Measurements from ENCODE around the gene STXBP4.

STXBP4 gene

GRCh38 chr17:55159251-55159650 is 190.7 kb downstream of the STXBP4 start:
- no peaks in the 10 kb centered on the region for H3K9me3 ChIP-seq (ENCODE audit: low read length)
- H3K36me3 ChIP-seq (ENCODE audit: insufficient read depth, low read length): peaks cover 2% of the 10 kb centered on the region
- H3K27me3 ChIP-seq (ENCODE audit: insufficient read depth, low read length): no peaks in the 10 kb centered on the region
- no peak overlapping the region for H3K4me3 ChIP-seq (ENCODE audit: low read length)
- H3K4me1 ChIP-seq (ENCODE audit: insufficient read depth, low read length): peaks cover 4% of the 10 kb centered on the region
- H2AFZ ChIP-seq (ENCODE audit: low read depth, low read length): no peak overlapping the region

- Histone ChIP-seq H3K4me3 (ENCODE audit: low read length) (no peak overlapping the region), H3K4me1 (ENCODE audit: insufficient read depth, low read length) (peaks cover 4% of the 10 kb centered on the region), H3K36me3 (ENCODE audit: insufficient read depth, low read length) (peaks cover 2% of the 10 kb centered on the region)
Observed at GRCh38 chr17:55160501-55160900, 191.9 kb downstream of the STXBP4 start.

GRCh38 chr17:55161935-55162555 is 193.5 kb downstream of the STXBP4 start:
- H3K27me3 ChIP-seq (ENCODE audit: insufficient read depth, low read length): no peaks in the 10 kb centered on the region
- no peak overlapping the region for H3K4me3 ChIP-seq (ENCODE audit: low read length)
- peaks cover 4% of the 10 kb centered on the region for H3K4me1 ChIP-seq (ENCODE audit: insufficient read depth, low read length)

More at GRCh38 chr17:55160501-55160900, 191.9 kb downstream of the STXBP4 start:
- Histone ChIP-seq H3K27me3 (ENCODE audit: insufficient read depth, low read length) (no peaks in the 10 kb centered on the region), H2AFZ (ENCODE audit: low read depth, low read length) (no peak overlapping the region), H3K9me3 (ENCODE audit: low read length) (no peaks in the 10 kb centered on the region)

GRCh38 chr17:55162556-55162946 is 194.0 kb downstream of the STXBP4 start:
- no peaks in the 10 kb centered on the region for H3K27me3 ChIP-seq (ENCODE audit: insufficient read depth, low read length)
- peaks cover 2% of the 10 kb centered on the region for H3K36me3 ChIP-seq (ENCODE audit: insufficient read depth, low read length)
- H3K9me3 ChIP-seq (ENCODE audit: low read length): no peaks in the 10 kb centered on the region
- H3K4me3 ChIP-seq (ENCODE audit: low read length): no peak overlapping the region
- peaks cover 4% of the 10 kb centered on the region for H3K4me1 ChIP-seq (ENCODE audit: insufficient read depth, low read length)
- H2AFZ ChIP-seq (ENCODE audit: low read depth, low read length): no peak overlapping the region

More at GRCh38 chr17:55161935-55162555, 193.5 kb downstream of the STXBP4 start:
- Histone ChIP-seq H3K9me3 (ENCODE audit: low read length) (no peaks in the 10 kb centered on the region), H3K36me3 (ENCODE audit: insufficient read depth, low read length) (peaks cover 2% of the 10 kb centered on the region), H2AFZ (ENCODE audit: low read depth, low read length) (no peak overlapping the region)

GRCh38 chr17:55163408-55163807 is 194.8 kb downstream of the STXBP4 start:
- Histone ChIP-seq H3K9me3 (ENCODE audit: low read length) (no peaks in the 10 kb centered on the region), H2AFZ (ENCODE audit: low read depth, low read length) (no peak overlapping the region), H3K27me3 (ENCODE audit: insufficient read depth, low read length) (no peaks in the 10 kb centered on the region), H3K36me3 (ENCODE audit: insufficient read depth, low read length) (peaks cover 2% of the 10 kb centered on the region), H3K4me1 (ENCODE audit: insufficient read depth, low read length) (peaks cover 4% of the 10 kb centered on the region), H3K4me3 (ENCODE audit: low read length) (no peak overlapping the region)

GRCh38 chr17:55166506-55166905 is 197.9 kb downstream of the STXBP4 start:
- H3K4me1 ChIP-seq (ENCODE audit: insufficient read depth, low read length): no peaks in the 10 kb centered on the region
- peaks cover 2% of the 10 kb centered on the region for H3K36me3 ChIP-seq (ENCODE audit: insufficient read depth, low read length)
- no peak overlapping the region for H2AFZ ChIP-seq (ENCODE audit: low read depth, low read length)
- H3K27me3 ChIP-seq (ENCODE audit: insufficient read depth, low read length): no peaks in the 10 kb centered on the region
- H3K9me3 ChIP-seq (ENCODE audit: low read length): no peaks in the 10 kb centered on the region
- H3K4me3 ChIP-seq (ENCODE audit: low read length): no peak overlapping the region

GRCh38 chr17:55167024-55167725 is 198.6 kb downstream of the STXBP4 start:
- no peaks in the 10 kb centered on the region for H3K27me3 ChIP-seq (ENCODE audit: insufficient read depth, low read length)

GRCh38 chr17:55168958-55169687 is 200.6 kb downstream of the STXBP4 start:
- no peaks in the 10 kb centered on the region for H3K36me3 ChIP-seq (ENCODE audit: insufficient read depth, low read length)
- H3K9me3 ChIP-seq (ENCODE audit: low read length): peaks cover 5% of the 10 kb centered on the region
- no peaks in the 10 kb centered on the region for H3K4me1 ChIP-seq (ENCODE audit: insufficient read depth, low read length)
- H3K4me3 ChIP-seq (ENCODE audit: low read length): no peak overlapping the region
- H3K27me3 ChIP-seq (ENCODE audit: insufficient read depth, low read length): no peaks in the 10 kb centered on the region
- no peak overlapping the region for H2AFZ ChIP-seq (ENCODE audit: low read depth, low read length)

More at GRCh38 chr17:55167024-55167725, 198.6 kb downstream of the STXBP4 start:
- H3K9me3 ChIP-seq (ENCODE audit: low read length): no peaks in the 10 kb centered on the region
- no peak overlapping the region for H2AFZ ChIP-seq (ENCODE audit: low read depth, low read length)
- H3K4me1 ChIP-seq (ENCODE audit: insufficient read depth, low read length): no peaks in the 10 kb centered on the region
- peaks cover 1% of the 10 kb centered on the region for H3K36me3 ChIP-seq (ENCODE audit: insufficient read depth, low read length)
- no peak overlapping the region for H3K4me3 ChIP-seq (ENCODE audit: low read length)

- Histone ChIP-seq H3K4me3 (ENCODE audit: low read length) (no peak overlapping the region), H3K9me3 (ENCODE audit: low read length) (peaks cover 7% of the 10 kb centered on the region), H3K27me3 (ENCODE audit: insufficient read depth, low read length) (no peaks in the 10 kb centered on the region), H2AFZ (ENCODE audit: low read depth, low read length) (no peak overlapping the region), H3K36me3 (ENCODE audit: insufficient read depth, low read length) (no peaks in the 10 kb centered on the region), H3K4me1 (ENCODE audit: insufficient read depth, low read length) (no peaks in the 10 kb centered on the region)
Observed at GRCh38 chr17:55171634-55172328, 203.2 kb downstream of the STXBP4 start.

- Histone ChIP-seq H3K9me3 (ENCODE audit: low read length) (peaks cover 7% of the 10 kb centered on the region), H2AFZ (ENCODE audit: low read depth, low read length) (no peak overlapping the region), H3K4me1 (ENCODE audit: insufficient read depth, low read length) (no peaks in the 10 kb centered on the region), H3K27me3 (ENCODE audit: insufficient read depth, low read length) (no peaks in the 10 kb centered on the region), H3K4me3 (ENCODE audit: low read length) (no peak overlapping the region), H3K36me3 (ENCODE audit: insufficient read depth, low read length) (no peaks in the 10 kb centered on the region)
Observed at GRCh38 chr17:55172612-55173011, 204.0 kb downstream of the STXBP4 start.

GRCh38 chr17:55174133-55174532 is 205.6 kb downstream of the STXBP4 start:
- peaks cover 7% of the 10 kb centered on the region for H3K9me3 ChIP-seq (ENCODE audit: low read length)
- no peaks in the 10 kb centered on the region for H3K36me3 ChIP-seq (ENCODE audit: insufficient read depth, low read length)
- no peak overlapping the region for H3K4me3 ChIP-seq (ENCODE audit: low read length)
- no peaks in the 10 kb centered on the region for H3K27me3 ChIP-seq (ENCODE audit: insufficient read depth, low read length)
- no peaks in the 10 kb centered on the region for H3K4me1 ChIP-seq (ENCODE audit: insufficient read depth, low read length)
- no peak overlapping the region for H2AFZ ChIP-seq (ENCODE audit: low read depth, low read length)

GRCh38 chr17:55175788-55176427 is 207.3 kb downstream of the STXBP4 start:
- Histone ChIP-seq H3K4me3 (ENCODE audit: low read length) (no peak overlapping the region), H3K4me1 (ENCODE audit: insufficient read depth, low read length) (no peaks in the 10 kb centered on the region), H3K9me3 (ENCODE audit: low read length) (peaks cover 7% of the 10 kb centered on the region), H3K36me3 (ENCODE audit: insufficient read depth, low read length) (no peaks in the 10 kb centered on the region), H3K27me3 (ENCODE audit: insufficient read depth, low read length) (no peaks in the 10 kb centered on the region), H2AFZ (ENCODE audit: low read depth, low read length) (no peak overlapping the region)

All from neuron (in vitro differentiated cells).